Hepatocyte (in vitro differentiated cells): Measurements from ENCODE around the gene THSD7B.

Experiments used
- CTCF ChIP-seq: fragments of 200-600 bp; sonication (generic); IDR thresholded peaks from 2 replicates; pipeline ENCODE4 v1.5.1; 2016; ENCODE audit warnings: antibody characterized with exemption, mild to moderate bottlenecking; ENCODE audit not compliant: poor library complexity
- EZH2 ChIP-seq: fragments of 200-600 bp; sonication (generic); IDR thresholded peaks from 2 replicates; pipeline ENCODE4 v1.6.1; 2016; ENCODE audit warnings: antibody characterized with exemption, mild to moderate bottlenecking, borderline replicate concordance

GRCh38 chr2:137157851-137158250, 392.5 kb downstream of the THSD7B start:
- TF ChIP-seq CTCF, result no peak
- no peak for TF ChIP-seq EZH2
